ENCODE measurements around the gene C10orf88. TPM values are rescaled to one million over a fixed set of nuclear protein-coding genes. Genes with fewer than 3 reads are reported as not detected.
A peak's percentile ranks its signal among the peaks of the same experiment; 100 is the strongest.

C10orf88 gene
- total RNA-seq, 6 experiments from 2014 or later = 9.7 to 15.3 (median 12.8) TPM

- no peaks in the 10 kb centered on the region for H3K27me3 Mint-ChIP-seq (ENCODE audit: insufficient read depth)
- TF ChIP-seq CTCF (IDR thresholded peaks at IDR 0.05) = no peak
- H3K27ac Mint-ChIP-seq = peak overlapping the region; percentile 64
- H3K36me3 Mint-ChIP-seq (ENCODE audit: low read depth) = peaks cover 23% of the 10 kb centered on the region
- peak; percentile 60 for DNase-seq
- H3K4me3 Mint-ChIP-seq = peak overlapping the region; percentile 40; the same call in 1 of the 2 replicates
- no peaks in the 10 kb centered on the region for H3K9me3 Mint-ChIP-seq
- H3K4me1 Mint-ChIP-seq (ENCODE audit: low read depth) = peaks cover 20% of the 10 kb centered on the region
Observed at GRCh38 chr10:122939856-122940543, 14.0 kb downstream of the C10orf88 start.

- Mint-ChIP-seq H3K4me3 (peak overlapping the region; percentile 16; the same call in 1 of the 2 replicates), H3K27ac (peak overlapping the region; percentile 65), H3K36me3 (ENCODE audit: low read depth) (peaks cover 29% of the 10 kb centered on the region)
Observed at GRCh38 chr10:122939133-122939855, 14.7 kb downstream of the C10orf88 start.

GRCh38 chr10:122931088-122931906 is 22.7 kb downstream of the C10orf88 start:
- Mint-ChIP-seq H3K9me3 (no peaks in the 10 kb centered on the region), H3K4me3 (no peak overlapping the region), H3K4me1 (ENCODE audit: low read depth) (peaks cover 15% of the 10 kb centered on the region; the same call in 1 of the 2 replicates), H3K36me3 (ENCODE audit: low read depth) (peaks cover 25% of the 10 kb centered on the region), H3K27me3 (ENCODE audit: insufficient read depth) (no peaks in the 10 kb centered on the region), H3K27ac (no peak overlapping the region)
- TF ChIP-seq CTCF (IDR thresholded peaks at IDR 0.05) = no peak
- DNase-seq = no peak

More at GRCh38 chr10:122939133-122939855, 14.7 kb downstream of the C10orf88 start:
- Mint-ChIP-seq H3K9me3 (no peaks in the 10 kb centered on the region), H3K27me3 (ENCODE audit: insufficient read depth) (no peaks in the 10 kb centered on the region), H3K4me1 (ENCODE audit: low read depth) (peaks cover 20% of the 10 kb centered on the region)
- DNase-seq = no peak
- TF ChIP-seq CTCF (IDR thresholded peaks at IDR 0.05) = no peak

- H3K9me3 Mint-ChIP-seq = no peaks in the 10 kb centered on the region
- H3K27me3 Mint-ChIP-seq (ENCODE audit: insufficient read depth) = no peaks in the 10 kb centered on the region
- no peak overlapping the region for H3K4me3 Mint-ChIP-seq
- H3K4me1 Mint-ChIP-seq (ENCODE audit: low read depth) = peaks cover 15% of the 10 kb centered on the region; the same call in 1 of the 2 replicates
- H3K36me3 Mint-ChIP-seq (ENCODE audit: low read depth) = peaks cover 21% of the 10 kb centered on the region
- no peak for DNase-seq
- TF ChIP-seq CTCF (IDR thresholded peaks at IDR 0.05) = no peak
- H3K27ac Mint-ChIP-seq = no peak overlapping the region
Observed at GRCh38 chr10:122930140-122930539, 23.9 kb downstream of the C10orf88 start.

- Mint-ChIP-seq H3K27me3 (ENCODE audit: insufficient read depth) (no peaks in the 10 kb centered on the region; the same call in none of the 2 replicates), H3K4me1 (ENCODE audit: low read depth) (no peaks in the 10 kb centered on the region), H3K36me3 (ENCODE audit: low read depth) (0 out of 2 replicates have a peak, but pooled peaks cover 5% of the 10 kb centered on the region), H3K9me3 (peaks cover 3% of the 10 kb centered on the region; the same call in 1 of the 2 replicates), H3K4me3 (no peak overlapping the region), H3K27ac (no peak overlapping the region)
- TF ChIP-seq CTCF (IDR thresholded peaks at IDR 0.05) = no peak
- no peak for DNase-seq
Observed at GRCh38 chr10:122915700-122916099, 38.3 kb downstream of the C10orf88 start.

All from HFFc6 (cell line).